HL-60 (cell line): ENCODE data around the gene SLC2A9.
A peak's percentile ranks its signal among the peaks of the same experiment; 100 is the strongest.

Experiments used
- GABPA ChIP-seq: IDR thresholded peaks from 2 replicates; pipeline ENCODE4 v1.6.1; 2012; ENCODE audit warnings: low read depth
- POLR2AphosphoS5 ChIP-seq: IDR thresholded peaks from 2 replicates; pipeline ENCODE4 v1.6.1; 2012; ENCODE audit warnings: low read depth
- REST ChIP-seq: IDR thresholded peaks from 2 replicates; pipeline ENCODE4 v1.6.1; 2012; ENCODE audit warnings: low read depth; ENCODE audit not compliant: insufficient replicate concordance
- SPI1 ChIP-seq: IDR thresholded peaks from 2 replicates; pipeline ENCODE4 v1.6.1; 2012; ENCODE audit warnings: low read depth, mild to moderate bottlenecking, borderline replicate concordance
- TF ChIP-seq, protein P1 (sequence below): IDR thresholded peaks from one replicate; pipeline ENCODE4 v1.5.1; 2011; ENCODE audit warnings: low read length, control low read depth, inconsistent platforms; ENCODE audit not compliant: insufficient read depth

DNA sequence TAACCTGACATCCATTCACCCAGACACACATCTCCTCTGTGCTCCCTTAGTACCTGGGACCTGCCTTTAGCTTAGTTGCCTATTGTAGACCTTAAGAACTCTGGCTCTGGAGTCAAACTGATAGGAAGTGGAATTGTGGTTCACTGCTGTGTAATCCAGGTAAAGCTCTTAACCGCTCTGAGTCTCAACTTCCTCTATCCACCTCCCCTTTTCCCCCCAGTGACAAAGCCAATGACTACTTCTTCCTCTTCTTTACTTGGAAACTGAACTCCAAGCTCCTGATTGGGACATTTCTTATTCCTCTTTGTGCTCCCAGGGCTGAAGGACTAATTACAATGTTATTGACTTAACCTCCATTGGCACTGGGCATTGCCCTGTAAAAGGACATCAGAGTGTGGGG lies 145.8 kb downstream of the SLC2A9 start:
- TF ChIP-seq, protein P1, sequence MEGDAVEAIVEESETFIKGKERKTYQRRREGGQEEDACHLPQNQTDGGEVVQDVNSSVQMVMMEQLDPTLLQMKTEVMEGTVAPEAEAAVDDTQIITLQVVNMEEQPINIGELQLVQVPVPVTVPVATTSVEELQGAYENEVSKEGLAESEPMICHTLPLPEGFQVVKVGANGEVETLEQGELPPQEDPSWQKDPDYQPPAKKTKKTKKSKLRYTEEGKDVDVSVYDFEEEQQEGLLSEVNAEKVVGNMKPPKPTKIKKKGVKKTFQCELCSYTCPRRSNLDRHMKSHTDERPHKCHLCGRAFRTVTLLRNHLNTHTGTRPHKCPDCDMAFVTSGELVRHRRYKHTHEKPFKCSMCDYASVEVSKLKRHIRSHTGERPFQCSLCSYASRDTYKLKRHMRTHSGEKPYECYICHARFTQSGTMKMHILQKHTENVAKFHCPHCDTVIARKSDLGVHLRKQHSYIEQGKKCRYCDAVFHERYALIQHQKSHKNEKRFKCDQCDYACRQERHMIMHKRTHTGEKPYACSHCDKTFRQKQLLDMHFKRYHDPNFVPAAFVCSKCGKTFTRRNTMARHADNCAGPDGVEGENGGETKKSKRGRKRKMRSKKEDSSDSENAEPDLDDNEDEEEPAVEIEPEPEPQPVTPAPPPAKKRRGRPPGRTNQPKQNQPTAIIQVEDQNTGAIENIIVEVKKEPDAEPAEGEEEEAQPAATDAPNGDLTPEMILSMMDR, result no peak
- TF ChIP-seq POLR2AphosphoS5 (no peak), REST (no peak), GABPA (no peak), SPI1 (peak; percentile 65; the same call in 1 of the 2 replicates)
